Lower leg skin (tissue), 4 donors: ENCODE results near the gene NCKAP5. TPM values are rescaled to one million over a fixed set of nuclear protein-coding genes. Genes with fewer than 3 reads are reported as not detected.

Source experiments
- DNase-seq, 2 donors: peaks; one replicate each; pipeline ENCODE4 v3.0.0-alpha.2; 2019; ENCODE audit warnings: low spot score in 2 of 2
- H3K4me3 ChIP-seq: fragments of 200-600 bp; sonication (generic); 2 replicates; pipeline ENCODE4 v1.5.1; 2017; ENCODE audit warnings: mild to moderate bottlenecking, low read depth; ENCODE audit not compliant: poor library complexity, severe bottlenecking
- POLR2A ChIP-seq, 2 donors: fragments of 450-650 bp; IDR thresholded peaks; one replicate each; pipeline ENCODE4 v1.6.1; 2016 to 2017; ENCODE audit warnings: antibody characterized with exemption in 2 of 2, mild to moderate bottlenecking in 1 of 2, moderate library complexity in 1 of 2
- WGBS, 2 donors: methylation state at CpG; one replicate each; pipeline ENCODE4 v1.1.5; 2018; 5-methylcytosine and 5-hydroxymethylcytosine counted together
- intact Hi-C: fragments of 100-400 bp; cut with DNase I; formaldehyde crosslinking; loops from one replicate; pipeline ENCODE4 v1.15.0; 2023; ENCODE audit warnings: low total_unique reads
- total RNA-seq, 4 donors: library from RNA; depleted of rRNA; stranded (reverse); fragments of >200 nt; gene quantifications; one replicate each; pipeline ENCODE4 v1.1.0, GENCODE V29; 2016
- TF ChIP-seq, protein P1 (sequence below), 3 donors: fragments of 450-650 bp; IDR thresholded peaks; one replicate each; pipeline ENCODE4 v1.5.1; 2016; ENCODE audit warnings: antibody characterized with exemption in 3 of 3, mild to moderate bottlenecking in 3 of 3, moderate library complexity in 2 of 3

The NCKAP5 gene
- total RNA-seq, 4 donors from 2014 or later, result 2.0 to 5.1 (median 3.6) TPM

DNA sequence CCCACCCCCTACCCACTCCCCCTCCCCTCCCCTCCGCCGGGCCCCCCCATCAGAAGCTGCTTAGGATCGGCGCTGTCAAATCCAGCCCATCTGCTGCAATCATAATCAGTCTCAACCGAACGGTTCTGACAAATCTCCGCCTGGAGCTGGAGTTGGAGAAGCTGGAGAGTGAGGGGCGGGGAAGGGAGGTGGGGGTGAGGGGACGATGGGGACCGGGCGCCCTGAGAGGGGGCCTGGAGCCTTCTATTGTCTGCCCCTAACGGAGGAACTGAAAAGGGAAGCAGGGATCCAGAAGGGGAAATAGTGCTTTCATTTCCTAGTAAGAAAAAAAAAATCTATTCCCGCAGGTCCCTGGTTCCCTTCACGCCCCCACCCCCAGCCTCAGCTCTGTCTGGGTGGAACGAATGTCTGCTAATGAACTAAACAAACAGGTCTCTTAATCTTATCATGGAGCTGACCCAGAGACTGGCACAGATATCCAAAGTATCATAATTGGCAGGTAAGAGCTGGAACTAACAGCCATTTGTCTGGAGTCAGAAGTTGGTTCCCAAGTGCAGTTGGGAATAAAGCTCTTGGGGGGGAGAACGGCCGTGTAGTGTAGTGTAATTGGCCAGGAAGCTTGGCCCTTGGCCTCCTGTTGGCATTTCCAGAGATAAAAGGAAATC is 301.2 kb downstream of the NCKAP5 start:
- intact Hi-C loops, result no loop called here
- no peak for DNase-seq
- WGBS, 2 donors, result 1 to 2% methylated on average over 17 of the region's 17 CpGs
- peak overlapping the region; percentile 4 for H3K4me3 ChIP-seq
- TF ChIP-seq, protein P1, sequence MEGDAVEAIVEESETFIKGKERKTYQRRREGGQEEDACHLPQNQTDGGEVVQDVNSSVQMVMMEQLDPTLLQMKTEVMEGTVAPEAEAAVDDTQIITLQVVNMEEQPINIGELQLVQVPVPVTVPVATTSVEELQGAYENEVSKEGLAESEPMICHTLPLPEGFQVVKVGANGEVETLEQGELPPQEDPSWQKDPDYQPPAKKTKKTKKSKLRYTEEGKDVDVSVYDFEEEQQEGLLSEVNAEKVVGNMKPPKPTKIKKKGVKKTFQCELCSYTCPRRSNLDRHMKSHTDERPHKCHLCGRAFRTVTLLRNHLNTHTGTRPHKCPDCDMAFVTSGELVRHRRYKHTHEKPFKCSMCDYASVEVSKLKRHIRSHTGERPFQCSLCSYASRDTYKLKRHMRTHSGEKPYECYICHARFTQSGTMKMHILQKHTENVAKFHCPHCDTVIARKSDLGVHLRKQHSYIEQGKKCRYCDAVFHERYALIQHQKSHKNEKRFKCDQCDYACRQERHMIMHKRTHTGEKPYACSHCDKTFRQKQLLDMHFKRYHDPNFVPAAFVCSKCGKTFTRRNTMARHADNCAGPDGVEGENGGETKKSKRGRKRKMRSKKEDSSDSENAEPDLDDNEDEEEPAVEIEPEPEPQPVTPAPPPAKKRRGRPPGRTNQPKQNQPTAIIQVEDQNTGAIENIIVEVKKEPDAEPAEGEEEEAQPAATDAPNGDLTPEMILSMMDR (IDR thresholded peaks at IDR 0.05), result no peak
- TF ChIP-seq POLR2A (IDR thresholded peaks at IDR 0.05), result no peak

DNA sequence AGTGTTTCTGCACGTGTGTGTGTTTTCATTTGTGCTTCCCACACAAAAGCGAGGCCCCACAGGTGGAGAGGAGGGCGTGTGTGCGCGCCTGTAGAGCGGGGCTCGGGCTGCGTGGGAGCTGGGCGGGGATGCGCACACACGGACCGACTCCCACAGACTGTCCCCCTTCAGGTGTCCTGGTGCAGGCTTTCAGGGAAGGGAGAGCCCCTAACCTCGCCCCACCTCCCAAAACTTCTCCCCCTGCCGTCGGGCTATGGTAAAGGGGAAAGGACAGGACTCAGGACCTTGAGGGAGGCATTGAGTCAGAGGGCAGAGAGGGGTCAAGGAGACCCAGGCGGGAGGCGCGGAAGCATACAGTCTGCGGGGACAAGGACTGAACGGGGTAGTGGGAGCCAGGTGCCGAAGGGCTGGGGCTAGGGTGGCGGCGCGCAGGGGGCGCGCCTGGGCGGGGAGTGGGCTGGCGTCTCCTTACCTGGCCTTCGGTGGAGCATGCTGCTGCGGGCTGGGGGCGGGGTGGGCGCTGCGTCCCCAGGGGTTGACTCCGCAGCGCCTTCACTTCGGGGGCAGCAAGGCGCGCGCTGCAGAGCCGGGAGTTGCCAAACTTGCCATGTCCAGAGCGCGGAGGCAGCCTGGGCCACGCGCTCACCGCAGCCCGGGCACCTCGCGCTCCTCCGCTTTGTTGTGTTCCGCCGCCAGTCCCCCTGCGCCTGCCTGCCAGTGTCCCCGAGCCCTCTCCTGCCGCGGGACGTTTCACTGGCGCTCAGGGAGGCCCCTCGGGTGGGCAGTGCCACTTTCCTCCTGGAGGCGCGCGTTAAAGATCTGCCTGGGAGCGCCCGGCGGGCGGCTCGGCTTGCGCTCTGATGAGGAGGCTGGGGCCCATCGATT is 302.0 kb downstream of the NCKAP5 start:
- TF ChIP-seq, protein P1 (IDR thresholded peaks at IDR 0.05), result no peak
- TF ChIP-seq POLR2A (IDR thresholded peaks at IDR 0.05), result no peak
- peak overlapping the region; percentile 4 for H3K4me3 ChIP-seq
- peak in 1 of 2 donors; percentile 85 for DNase-seq
- 7 to 11% methylated on average over 55 to 68 of the region's 68 CpGs for WGBS, 2 donors
- intact Hi-C loops, result no loop called here

DNA sequence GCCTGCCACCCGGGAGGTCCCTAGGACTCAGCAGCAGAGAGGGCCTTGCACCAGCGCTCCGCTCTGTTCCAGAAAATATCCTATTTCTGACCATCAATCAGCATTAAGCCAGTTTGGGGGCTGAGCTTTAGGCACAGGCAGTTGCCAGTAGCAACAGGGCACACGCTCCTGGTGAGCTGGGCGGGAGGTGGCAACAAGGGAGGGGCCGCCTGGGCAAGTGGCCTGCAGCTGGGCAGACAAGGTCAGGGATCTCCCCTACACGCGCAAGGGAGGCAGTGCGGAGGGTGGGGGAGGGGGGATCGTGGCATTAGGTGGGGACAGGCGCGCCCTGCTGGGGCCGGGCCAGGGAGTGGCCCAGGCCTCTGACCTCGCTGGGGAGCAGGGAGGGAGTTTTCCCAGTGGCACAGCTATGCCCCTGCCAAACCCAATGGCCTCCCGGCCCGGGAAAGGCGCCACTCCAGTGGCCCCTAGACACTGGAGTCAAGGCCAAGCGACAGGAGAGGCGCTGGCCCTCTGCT is 302.8 kb downstream of the NCKAP5 start:
- no peak overlapping the region for H3K4me3 ChIP-seq
- WGBS, 2 donors, result 43 to 47% methylated on average over 11 to 15 of the region's 19 CpGs
- no peak for TF ChIP-seq POLR2A (IDR thresholded peaks at IDR 0.05)
- TF ChIP-seq, protein P1 (IDR thresholded peaks at IDR 0.05), result no peak
- intact Hi-C loops, result no loop called here
- DNase-seq, result no peak

DNA sequence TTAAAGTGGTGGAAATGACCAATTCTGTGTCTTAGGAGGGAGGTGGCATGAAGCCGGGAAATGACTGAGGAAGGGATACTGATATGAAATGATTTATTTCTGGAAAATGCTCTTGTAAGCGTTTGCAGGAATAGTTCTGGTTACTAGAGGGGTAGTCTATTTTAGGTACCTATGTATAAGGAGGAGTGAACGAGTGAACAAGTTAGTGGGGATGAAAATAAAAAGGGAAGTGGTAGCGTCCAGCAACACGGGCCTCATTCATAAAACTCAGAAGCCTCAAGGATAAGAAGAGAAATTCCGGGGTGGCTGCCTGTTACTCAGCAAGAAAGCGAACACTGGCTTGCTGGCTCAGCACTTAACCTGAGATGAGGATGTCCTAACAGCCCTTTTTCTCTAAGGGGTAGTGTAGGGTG is 303.3 kb downstream of the NCKAP5 start:
- intact Hi-C loops, result no loop called here
- no peak for DNase-seq
- 54 to 60% methylated on average over 7 of the region's 7 CpGs for WGBS, 2 donors
- TF ChIP-seq POLR2A (IDR thresholded peaks at IDR 0.05), result no peak
- TF ChIP-seq, protein P1 (IDR thresholded peaks at IDR 0.05), result no peak
- H3K4me3 ChIP-seq, result no peak overlapping the region

DNA sequence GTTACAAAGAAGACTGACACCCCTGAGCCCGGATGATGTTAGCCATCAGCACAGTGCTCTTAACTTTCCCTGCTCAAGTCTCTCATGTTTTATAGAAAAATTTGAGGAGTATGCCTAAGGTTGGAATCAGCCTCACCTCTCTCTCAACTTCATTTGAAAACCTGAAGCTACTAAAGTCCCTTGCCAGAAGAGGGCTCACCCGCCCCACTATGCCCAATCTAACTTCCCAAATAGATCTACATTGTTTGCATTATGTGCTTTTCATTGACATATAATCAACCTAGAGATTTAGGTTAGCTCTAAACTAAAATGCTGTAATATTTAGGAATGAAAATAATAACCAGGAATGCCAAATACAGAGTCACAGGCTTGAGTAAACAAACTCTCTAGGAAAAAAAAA is 305.4 kb downstream of the NCKAP5 start:
- no peak overlapping the region for H3K4me3 ChIP-seq
- DNase-seq, result no peak
- WGBS, 2 donors, result 70 to 72% methylated on average over 2 of the region's 2 CpGs
- intact Hi-C loops, result no loop called here
- TF ChIP-seq, protein P1 (IDR thresholded peaks at IDR 0.05), result no peak
- TF ChIP-seq POLR2A (IDR thresholded peaks at IDR 0.05), result no peak
